ENCODE results near the gene KHDRBS1. TPM values are rescaled to one million over a fixed set of nuclear protein-coding genes. Genes with fewer than 3 reads are reported as not detected.

KHDRBS1 gene
- polyA plus RNA-seq, 1 of the 3 experiments (the other 2 are of a cell fraction), result 52.8 TPM

- H3K27ac ChIP-seq (ENCODE audit: low read depth in 2 of 2, low read length in 1 of 2), result no peak overlapping the region
- H3K27me3 ChIP-seq (ENCODE audit: insufficient read depth), result no peaks in the 10 kb centered on the region
- no peaks in the 10 kb centered on the region for H3K9me3 ChIP-seq
- no peak overlapping the region for H2AFZ ChIP-seq (ENCODE audit: low read depth)
- WGBS (ENCODE audit: low lambda C conversion rate), result 82% methylated on average over 3 of the region's 3 CpGs
- no peaks in the 10 kb centered on the region for H3K9me2 ChIP-seq
- no peaks in the 10 kb centered on the region for H4K20me1 ChIP-seq (ENCODE audit: insufficient read depth)
- no peak overlapping the region for H3K4me3 ChIP-seq (ENCODE audit: low read depth in 2 of 2, low read length in 1 of 2)
- H3K4me1 ChIP-seq (ENCODE audit: control insufficient read depth in 1 of 2, insufficient read depth in 2 of 2, low read depth in 1 of 2, low read length in 1 of 2), result peaks cover 5 to 11% of the 10 kb centered on the region in 2 experiments; a peak in 1 of 4 replicates
- ChIA-PET POLR2A (no interaction called here), CTCF (interaction anchor here (0.6 to 1.0 kb wide), 2 partner anchors 73 to 195 kb away, joined by 3 read pairs; no protein-coding TSS in a partner anchor)
- TF ChIP-seq FOSL2 (IDR thresholded peaks at IDR 0.05; ENCODE audit: borderline replicate concordance, low read depth) (no peak), TEAD4 (IDR thresholded peaks at IDR 0.05; ENCODE audit: borderline replicate concordance, insufficient read depth) (no peak), JUND (IDR thresholded peaks at IDR 0.05) (no peak)
- TF ChIP-seq, protein P1, sequence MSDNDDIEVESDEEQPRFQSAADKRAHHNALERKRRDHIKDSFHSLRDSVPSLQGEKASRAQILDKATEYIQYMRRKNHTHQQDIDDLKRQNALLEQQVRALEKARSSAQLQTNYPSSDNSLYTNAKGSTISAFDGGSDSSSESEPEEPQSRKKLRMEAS (IDR thresholded peaks at IDR 0.05; ENCODE audit: low read depth), result no peak
- TF ChIP-seq, protein P2, sequence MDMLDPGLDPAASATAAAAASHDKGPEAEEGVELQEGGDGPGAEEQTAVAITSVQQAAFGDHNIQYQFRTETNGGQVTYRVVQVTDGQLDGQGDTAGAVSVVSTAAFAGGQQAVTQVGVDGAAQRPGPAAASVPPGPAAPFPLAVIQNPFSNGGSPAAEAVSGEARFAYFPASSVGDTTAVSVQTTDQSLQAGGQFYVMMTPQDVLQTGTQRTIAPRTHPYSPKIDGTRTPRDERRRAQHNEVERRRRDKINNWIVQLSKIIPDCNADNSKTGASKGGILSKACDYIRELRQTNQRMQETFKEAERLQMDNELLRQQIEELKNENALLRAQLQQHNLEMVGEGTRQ (IDR thresholded peaks at IDR 0.05; ENCODE audit: borderline replicate concordance, low read depth, low read length), result no peak
- no peaks in the 10 kb centered on the region for H3K79me2 ChIP-seq (ENCODE audit: insufficient read depth)
- no peak overlapping the region for H3K4me2 ChIP-seq
- no peak for DNase-seq
- H3F3A ChIP-seq (replicated peaks; ENCODE audit: insufficient read depth), result no peaks in the 10 kb centered on the region
- H3K36me3 ChIP-seq (replicated peaks in 1 of 2; ENCODE audit: control insufficient read depth in 1 of 2, insufficient read depth in 2 of 2, low read length in 1 of 2), result no peaks in the 10 kb centered on the region
- H3K9ac ChIP-seq, result no peak overlapping the region
These were observed 23.7 kb upstream of the KHDRBS1 start for GRCh38 chr1:31989964-31990363.

GRCh38 chr1:31991182-31991581 is 22.5 kb upstream of the KHDRBS1 start:
- DNase-seq, result no peak
- Histone ChIP-seq H3K9me2 (no peaks in the 10 kb centered on the region), H3K9me3 (no peaks in the 10 kb centered on the region), H2AFZ (ENCODE audit: low read depth) (no peak overlapping the region), H3F3A (replicated peaks; ENCODE audit: insufficient read depth) (no peaks in the 10 kb centered on the region), H3K27me3 (ENCODE audit: insufficient read depth) (no peaks in the 10 kb centered on the region), H3K27ac (ENCODE audit: low read depth in 2 of 2, low read length in 1 of 2) (no peak overlapping the region), H3K4me2 (no peak overlapping the region), H3K4me3 (ENCODE audit: low read depth in 2 of 2, low read length in 1 of 2) (no peak overlapping the region), H3K9ac (no peak overlapping the region), H3K36me3 (replicated peaks in 1 of 2; ENCODE audit: control insufficient read depth in 1 of 2, insufficient read depth in 2 of 2, low read length in 1 of 2) (no peaks in the 10 kb centered on the region), H3K79me2 (ENCODE audit: insufficient read depth) (no peaks in the 10 kb centered on the region), H3K4me1 (ENCODE audit: control insufficient read depth in 1 of 2, insufficient read depth in 2 of 2, low read depth in 1 of 2, low read length in 1 of 2) (peaks cover 0 to 11% of the 10 kb centered on the region in 2 experiments; a peak in 1 of 4 replicates), H4K20me1 (ENCODE audit: insufficient read depth) (no peaks in the 10 kb centered on the region)
- CTCF ChIA-PET, result interaction anchor here (1.0 to 2.0 kb wide), 4 partner anchors 10 to 196 kb away, joined by 3 to 9 read pairs (median 6); no protein-coding TSS in a partner anchor
- no peak for TF ChIP-seq POLR2AphosphoS5 (IDR thresholded peaks at IDR 0.05; ENCODE audit: low read depth, low read length)
- no peak for TF ChIP-seq SIN3A (IDR thresholded peaks at IDR 0.05; ENCODE audit: borderline replicate concordance, low read depth, low read length)
- no peak for TF ChIP-seq TEAD4 (IDR thresholded peaks at IDR 0.05; ENCODE audit: borderline replicate concordance, insufficient read depth)
- no peak for TF ChIP-seq MXI1 (IDR thresholded peaks at IDR 0.05; ENCODE audit: low read depth, low read length)
- no peak for TF ChIP-seq JUND (IDR thresholded peaks at IDR 0.05)
- TF ChIP-seq, protein P2 (IDR thresholded peaks at IDR 0.05; ENCODE audit: borderline replicate concordance, low read depth, low read length), result no peak
- no peak for TF ChIP-seq RCOR1 (IDR thresholded peaks at IDR 0.05; ENCODE audit: low read length)
- no peak for TF ChIP-seq EZH2phosphoT487 (IDR thresholded peaks at IDR 0.05; ENCODE audit: borderline replicate concordance, low read depth)
- TF ChIP-seq, protein P3, sequence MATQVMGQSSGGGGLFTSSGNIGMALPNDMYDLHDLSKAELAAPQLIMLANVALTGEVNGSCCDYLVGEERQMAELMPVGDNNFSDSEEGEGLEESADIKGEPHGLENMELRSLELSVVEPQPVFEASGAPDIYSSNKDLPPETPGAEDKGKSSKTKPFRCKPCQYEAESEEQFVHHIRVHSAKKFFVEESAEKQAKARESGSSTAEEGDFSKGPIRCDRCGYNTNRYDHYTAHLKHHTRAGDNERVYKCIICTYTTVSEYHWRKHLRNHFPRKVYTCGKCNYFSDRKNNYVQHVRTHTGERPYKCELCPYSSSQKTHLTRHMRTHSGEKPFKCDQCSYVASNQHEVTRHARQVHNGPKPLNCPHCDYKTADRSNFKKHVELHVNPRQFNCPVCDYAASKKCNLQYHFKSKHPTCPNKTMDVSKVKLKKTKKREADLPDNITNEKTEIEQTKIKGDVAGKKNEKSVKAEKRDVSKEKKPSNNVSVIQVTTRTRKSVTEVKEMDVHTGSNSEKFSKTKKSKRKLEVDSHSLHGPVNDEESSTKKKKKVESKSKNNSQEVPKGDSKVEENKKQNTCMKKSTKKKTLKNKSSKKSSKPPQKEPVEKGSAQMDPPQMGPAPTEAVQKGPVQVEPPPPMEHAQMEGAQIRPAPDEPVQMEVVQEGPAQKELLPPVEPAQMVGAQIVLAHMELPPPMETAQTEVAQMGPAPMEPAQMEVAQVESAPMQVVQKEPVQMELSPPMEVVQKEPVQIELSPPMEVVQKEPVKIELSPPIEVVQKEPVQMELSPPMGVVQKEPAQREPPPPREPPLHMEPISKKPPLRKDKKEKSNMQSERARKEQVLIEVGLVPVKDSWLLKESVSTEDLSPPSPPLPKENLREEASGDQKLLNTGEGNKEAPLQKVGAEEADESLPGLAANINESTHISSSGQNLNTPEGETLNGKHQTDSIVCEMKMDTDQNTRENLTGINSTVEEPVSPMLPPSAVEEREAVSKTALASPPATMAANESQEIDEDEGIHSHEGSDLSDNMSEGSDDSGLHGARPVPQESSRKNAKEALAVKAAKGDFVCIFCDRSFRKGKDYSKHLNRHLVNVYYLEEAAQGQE (IDR thresholded peaks at IDR 0.05; ENCODE audit: low read depth, low read length), result no peak
- no peak for TF ChIP-seq NRF1 (IDR thresholded peaks at IDR 0.05; ENCODE audit: low read depth, low read length)
- TF ChIP-seq GABPA (IDR thresholded peaks at IDR 0.05; ENCODE audit: low read depth), result no peak
- no peak for TF ChIP-seq RAD21 (IDR thresholded peaks at IDR 0.05; ENCODE audit: low read length)
- TF ChIP-seq USF1 (IDR thresholded peaks at IDR 0.05; ENCODE audit: borderline replicate concordance, low read depth), result no peak
- 90% methylated on average over 1 of the region's 1 CpG for WGBS (ENCODE audit: low lambda C conversion rate)
- POLR2A ChIA-PET, result no interaction called here
